HCT116 (cell line): ENCODE data around the gene FAM216B. TPM values are rescaled to one million over a fixed set of nuclear protein-coding genes. Genes with fewer than 3 reads are reported as not detected.

Source experiments
- ATAC-seq: fragments of 200-7000 bp; cut with Tn5 transposase; 2 replicates; pipeline ENCODE4 v1.9.1; 2020; ENCODE audit warnings: mild to moderate bottlenecking, moderate library complexity
- BruUV-seq: library from RNA; stranded (reverse); fragments of 400-500 nt; replicated peaks from 2 replicates; lab custom pipeline; 2021; lab: Mats Ljungman, UMichigan
- CTCF ChIA-PET: fragments of 300-600 bp; sonication (Branson Sonifier 250); formaldehyde crosslinking; loops from one replicate; lab custom pipeline; 2021; ENCODE audit warnings: antibody characterized with exemption; lab: Charles Lee
- POLR2A ChIA-PET: fragments of 300-600, 350-600 bp; sonication (Branson Sonifier 250); formaldehyde crosslinking; loops from one replicate; lab custom pipeline; 2021; ENCODE audit warnings: antibody characterized with exemption; lab: Charles Lee
- RAD21 ChIA-PET, 2 experiments: fragments of 300-600 bp; sonication (Branson Sonifier 250); formaldehyde crosslinking; loops; one replicate each; lab custom pipeline; 2023; ENCODE audit warnings: low total read pairs in 2 of 2; ENCODE audit not compliant: uncharacterized antibody in 2 of 2, unreplicated experiment in 2 of 2, low non-redundant PET in 1 of 2; lab: Charles Lee
- DNase-seq: peaks from one replicate; pipeline ENCODE4 v3.0.0-alpha.2; 2010; ENCODE audit warnings: low read depth, low spot score
- H2AFZ ChIP-seq: fragments of 200-600 bp; shearing (Covaris generic), sonication (generic); 2 replicates; pipeline ENCODE4 v1.6.1; 2017; ENCODE audit warnings: low read depth, mixed run types, mixed read lengths, antibody characterized with exemption, low read length; ENCODE audit not compliant: poor library complexity, severe bottlenecking
- H3K27ac ChIP-seq: 2 replicates; pipeline ENCODE4 v1.5.1; 2012; ENCODE audit warnings: low read depth, low read length
- H3K27me3 ChIP-seq: fragments of 200-600 bp; sonication (generic); 2 replicates; pipeline ENCODE4 v1.6.1; 2016; ENCODE audit warnings: mixed run types, low read length, mixed read lengths; ENCODE audit not compliant: insufficient read depth
- H3K36me3 ChIP-seq, 2 experiments: fragments of 200-500 bp in 1 of 2; fragments of 200-600 bp in 1 of 2; sonication (Bioruptor generic) in 1 of 2; sonication (generic) in 1 of 2; 2 replicates each; pipeline versions ENCODE4 v1.5.1 to v1.6.1; 2014 to 2016; ENCODE audit warnings: low read length in 2 of 2, inconsistent platforms in 1 of 2, mixed read lengths in 1 of 2, mixed run types in 1 of 2; ENCODE audit not compliant: insufficient read depth in 2 of 2, control insufficient read depth in 1 of 2
- H3K4me1 ChIP-seq, 2 experiments: fragments of 200-600 bp in 1 of 2; sonication (generic) in 1 of 2; 2 replicates each; pipeline versions ENCODE4 v1.5.1 to v1.6.1; 2012 to 2017; ENCODE audit warnings: low read length in 2 of 2, inconsistent platforms in 1 of 2, mild to moderate bottlenecking in 1 of 2, mixed read lengths in 1 of 2, mixed run types in 1 of 2, moderate library complexity in 1 of 2; ENCODE audit not compliant: insufficient read depth in 2 of 2, control insufficient read depth in 1 of 2
- H3K4me2 ChIP-seq: fragments of 200-600 bp; sonication (generic); 2 replicates; pipeline ENCODE4 v1.6.1; 2017; ENCODE audit warnings: mixed run types, low read length, mixed read lengths
- H3K4me3 ChIP-seq, 2 experiments: fragments of 200-600 bp in 1 of 2; sonication (generic) in 1 of 2; replicated peaks in 1 of 2; 2 replicates each; pipeline ENCODE4 v1.5.1; 2011 to 2016; ENCODE audit warnings: low read length in 2 of 2, control low read depth in 1 of 2, low read depth in 1 of 2, mild to moderate bottlenecking in 1 of 2, mixed read lengths in 1 of 2, mixed run types in 1 of 2
- H3K79me2 ChIP-seq: fragments of 200-600 bp; sonication (generic); 2 replicates; pipeline ENCODE4 v1.6.1; 2017; ENCODE audit warnings: mild to moderate bottlenecking, mixed run types, low read length, moderate library complexity, mixed read lengths; ENCODE audit not compliant: insufficient read depth
- H3K9ac ChIP-seq: fragments of 200-600 bp; sonication (generic); 2 replicates; pipeline ENCODE4 v1.6.1; 2016; ENCODE audit warnings: low read length, mixed read lengths
- H3K9me2 ChIP-seq: fragments of 200-600 bp; sonication (generic), shearing (Covaris generic); 2 replicates; pipeline ENCODE4 v1.6.1; 2017; ENCODE audit warnings: mixed run types, mild to moderate bottlenecking, moderate library complexity; ENCODE audit not compliant: insufficient read depth
- H3K9me3 ChIP-seq, 2 experiments: fragments of 200-500 bp in 1 of 2; fragments of 200-600 bp in 1 of 2; sonication (Bioruptor generic) in 1 of 2; sonication (generic) in 1 of 2; 2 replicates each; pipeline ENCODE4 v1.6.1; 2014 to 2017; ENCODE audit warnings: low read length in 2 of 2, mixed read lengths in 2 of 2, inconsistent platforms in 1 of 2, low read depth in 1 of 2, mild to moderate bottlenecking in 1 of 2, mixed run types in 1 of 2, moderate library complexity in 1 of 2; ENCODE audit not compliant: control insufficient read depth in 1 of 2, insufficient read depth in 1 of 2
- H4K20me1 ChIP-seq: fragments of 200-600 bp; sonication (generic), shearing (Covaris generic); 2 replicates; pipeline ENCODE4 v1.6.1; 2017; ENCODE audit warnings: mixed run types, mild to moderate bottlenecking, moderate library complexity; ENCODE audit not compliant: insufficient read depth
- CBX3 ChIP-seq: IDR thresholded peaks from 2 replicates; pipeline ENCODE4 v1.6.1; 2012; ENCODE audit warnings: low read depth
- CEBPB ChIP-seq: IDR thresholded peaks from 2 replicates; pipeline ENCODE4 v1.6.1; 2012; ENCODE audit warnings: low read depth
- EGR1 ChIP-seq: IDR thresholded peaks from 2 replicates; pipeline ENCODE4 v1.6.1; 2012; ENCODE audit warnings: low read depth
- ELF1 ChIP-seq: IDR thresholded peaks from 2 replicates; pipeline ENCODE4 v1.6.1; 2012; ENCODE audit warnings: low read depth, borderline replicate concordance
- EZH2phosphoT487 ChIP-seq: fragments of 200-600 bp; IDR thresholded peaks from 2 replicates; pipeline ENCODE4 v1.6.1; 2018; ENCODE audit warnings: antibody characterized with exemption, borderline replicate concordance
- JUND ChIP-seq: IDR thresholded peaks from 2 replicates; pipeline ENCODE4 v1.6.1; 2012
- POLR2A ChIP-seq: IDR thresholded peaks from 2 replicates; pipeline ENCODE4 v1.7.0; 2011; ENCODE audit warnings: borderline replicate concordance; ENCODE audit not compliant: insufficient read depth, insufficient read length; ENCODE audit errors: extremely low read depth
- POLR2AphosphoS5 ChIP-seq: IDR thresholded peaks from 2 replicates; pipeline ENCODE4 v1.6.1; 2011; ENCODE audit warnings: mild to moderate bottlenecking, low read depth, low read length, moderate library complexity
- SIN3A ChIP-seq: IDR thresholded peaks from 2 replicates; pipeline ENCODE4 v1.6.1; 2012; ENCODE audit warnings: low read depth
- SRF ChIP-seq: IDR thresholded peaks from 2 replicates; pipeline ENCODE4 v1.6.1; 2012; ENCODE audit warnings: low read depth
- ZFX ChIP-seq: fragments of 450-650 bp; IDR thresholded peaks from 2 replicates; pipeline ENCODE4 v1.6.1; 2017
- ZNF274 ChIP-seq: fragments of 200-500 bp; sonication (Bioruptor generic); IDR thresholded peaks from 2 replicates; pipeline ENCODE4 v1.6.1; 2014; ENCODE audit warnings: mild to moderate bottlenecking, low read depth, low read length, inconsistent platforms
- intact Hi-C: fragments of 100-400 bp; cut with micrococcal nuclease; formaldehyde crosslinking; loops from 2 replicates; pipeline ENCODE4 v1.10.0; 2022
- total RNA-seq: library from RNA; stranded (reverse); gene quantifications from one replicate; pipeline ENCODE4 v1.2.1, GENCODE V29; 2021; ENCODE audit not compliant: unreplicated experiment
- TF ChIP-seq, protein P1 (sequence below): IDR thresholded peaks from 2 replicates; pipeline ENCODE4 v1.6.1; 2011; ENCODE audit warnings: mild to moderate bottlenecking, low read length, moderate library complexity; ENCODE audit not compliant: insufficient replicate concordance; ENCODE audit errors: extremely low read depth
- TF ChIP-seq, protein P2 (sequence below): IDR thresholded peaks from 2 replicates; pipeline ENCODE4 v1.6.1; 2012
- TF ChIP-seq, protein P3 (sequence below), 3 experiments: fragments of 200-600 bp in 1 of 3; sonication (generic) in 1 of 3; IDR thresholded peaks in 2 of 3; conservative IDR thresholded peaks in 1 of 3; 2 replicates each; pipeline ENCODE4 v1.5.1; 2012 to 2017; ENCODE audit warnings: low read depth in 2 of 3, low read length in 2 of 3, antibody characterized with exemption in 1 of 3, borderline replicate concordance in 1 of 3, control low read depth in 1 of 3, mild to moderate bottlenecking in 1 of 3, mixed read lengths in 1 of 3, mixed run types in 1 of 3, moderate library complexity in 1 of 3; ENCODE audit not compliant: insufficient read depth in 1 of 3
- TF ChIP-seq, protein P4 (sequence below): IDR thresholded peaks from 2 replicates; pipeline ENCODE4 v1.6.1; 2012

FAM216B gene
- total RNA-seq, 1 experiment from 2014 or later: not detected

DNA sequence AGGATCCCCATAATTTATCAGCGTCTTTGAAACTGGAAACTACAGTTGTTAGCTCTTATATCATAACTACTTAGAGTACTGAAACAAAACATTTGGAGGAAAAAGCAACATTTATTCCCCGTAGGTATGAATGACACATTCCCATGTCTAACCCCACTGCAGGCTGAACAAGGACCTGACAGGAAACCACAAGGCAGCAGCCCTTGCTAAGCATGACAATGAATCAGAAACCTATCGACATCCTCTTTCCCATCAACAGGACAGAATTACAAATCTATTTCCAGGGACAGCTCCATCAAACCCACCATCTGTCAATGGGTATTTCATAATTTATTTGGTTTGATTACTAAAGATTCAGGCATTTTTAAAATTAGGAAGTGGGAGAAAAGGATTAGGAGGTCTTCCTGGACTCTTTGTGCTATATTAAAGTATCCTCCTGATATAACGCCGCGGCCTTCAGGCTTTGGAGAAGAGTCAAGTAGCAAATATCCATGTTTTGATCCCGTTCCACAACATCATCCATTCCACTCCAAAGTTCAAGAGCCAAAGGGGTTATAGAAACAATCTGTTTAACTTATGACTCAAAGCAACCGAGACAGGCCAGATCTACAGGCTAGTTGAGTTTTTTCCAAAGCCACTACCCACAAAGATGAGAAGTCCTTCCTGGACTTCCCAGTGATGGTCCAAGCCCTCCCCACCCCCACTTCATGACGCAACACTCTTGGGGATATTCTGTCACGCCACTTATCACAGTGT lies 51.1 kb downstream of the FAM216B start:
- Histone ChIP-seq H3K27ac (no peak overlapping the region), H2AFZ (no peak overlapping the region), H3K4me1 (no peaks in the 10 kb centered on the region), H3K36me3 (no peaks in the 10 kb centered on the region), H4K20me1 (no peaks in the 10 kb centered on the region), H3K9me3 (no peaks in the 10 kb centered on the region), H3K79me2 (no peaks in the 10 kb centered on the region), H3K27me3 (no peaks in the 10 kb centered on the region), H3K4me3 (no peak overlapping the region), H3K4me2 (no peak overlapping the region), H3K9me2 (no peaks in the 10 kb centered on the region), H3K9ac (no peak overlapping the region)
- ChIA-PET POLR2A (no interaction called here), CTCF (no interaction called here), RAD21 (no interaction called here)
- ATAC-seq (no peak), DNase-seq (no peak)
- intact Hi-C loops: no loop called here
- BruUV-seq: no TSS peak
- no peak for TF ChIP-seq JUND
- no peak for TF ChIP-seq EGR1
- no peak for TF ChIP-seq ZFX
- no peak for TF ChIP-seq ZNF274
- TF ChIP-seq EZH2phosphoT487: no peak
- TF ChIP-seq POLR2AphosphoS5: no peak
- TF ChIP-seq, protein P1, sequence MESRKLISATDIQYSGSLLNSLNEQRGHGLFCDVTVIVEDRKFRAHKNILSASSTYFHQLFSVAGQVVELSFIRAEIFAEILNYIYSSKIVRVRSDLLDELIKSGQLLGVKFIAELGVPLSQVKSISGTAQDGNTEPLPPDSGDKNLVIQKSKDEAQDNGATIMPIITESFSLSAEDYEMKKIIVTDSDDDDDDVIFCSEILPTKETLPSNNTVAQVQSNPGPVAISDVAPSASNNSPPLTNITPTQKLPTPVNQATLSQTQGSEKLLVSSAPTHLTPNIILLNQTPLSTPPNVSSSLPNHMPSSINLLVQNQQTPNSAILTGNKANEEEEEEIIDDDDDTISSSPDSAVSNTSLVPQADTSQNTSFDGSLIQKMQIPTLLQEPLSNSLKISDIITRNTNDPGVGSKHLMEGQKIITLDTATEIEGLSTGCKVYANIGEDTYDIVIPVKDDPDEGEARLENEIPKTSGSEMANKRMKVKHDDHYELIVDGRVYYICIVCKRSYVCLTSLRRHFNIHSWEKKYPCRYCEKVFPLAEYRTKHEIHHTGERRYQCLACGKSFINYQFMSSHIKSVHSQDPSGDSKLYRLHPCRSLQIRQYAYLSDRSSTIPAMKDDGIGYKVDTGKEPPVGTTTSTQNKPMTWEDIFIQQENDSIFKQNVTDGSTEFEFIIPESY: no peak
- TF ChIP-seq SIN3A: no peak
- TF ChIP-seq SRF: no peak
- TF ChIP-seq CEBPB: no peak
- TF ChIP-seq, protein P2, sequence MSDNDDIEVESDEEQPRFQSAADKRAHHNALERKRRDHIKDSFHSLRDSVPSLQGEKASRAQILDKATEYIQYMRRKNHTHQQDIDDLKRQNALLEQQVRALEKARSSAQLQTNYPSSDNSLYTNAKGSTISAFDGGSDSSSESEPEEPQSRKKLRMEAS: no peak
- TF ChIP-seq POLR2A: no peak
- TF ChIP-seq, protein P3, sequence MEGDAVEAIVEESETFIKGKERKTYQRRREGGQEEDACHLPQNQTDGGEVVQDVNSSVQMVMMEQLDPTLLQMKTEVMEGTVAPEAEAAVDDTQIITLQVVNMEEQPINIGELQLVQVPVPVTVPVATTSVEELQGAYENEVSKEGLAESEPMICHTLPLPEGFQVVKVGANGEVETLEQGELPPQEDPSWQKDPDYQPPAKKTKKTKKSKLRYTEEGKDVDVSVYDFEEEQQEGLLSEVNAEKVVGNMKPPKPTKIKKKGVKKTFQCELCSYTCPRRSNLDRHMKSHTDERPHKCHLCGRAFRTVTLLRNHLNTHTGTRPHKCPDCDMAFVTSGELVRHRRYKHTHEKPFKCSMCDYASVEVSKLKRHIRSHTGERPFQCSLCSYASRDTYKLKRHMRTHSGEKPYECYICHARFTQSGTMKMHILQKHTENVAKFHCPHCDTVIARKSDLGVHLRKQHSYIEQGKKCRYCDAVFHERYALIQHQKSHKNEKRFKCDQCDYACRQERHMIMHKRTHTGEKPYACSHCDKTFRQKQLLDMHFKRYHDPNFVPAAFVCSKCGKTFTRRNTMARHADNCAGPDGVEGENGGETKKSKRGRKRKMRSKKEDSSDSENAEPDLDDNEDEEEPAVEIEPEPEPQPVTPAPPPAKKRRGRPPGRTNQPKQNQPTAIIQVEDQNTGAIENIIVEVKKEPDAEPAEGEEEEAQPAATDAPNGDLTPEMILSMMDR (IDR thresholded peaks at IDR 0.05 in 2 of 3, conservative IDR thresholded peaks at IDR 0.05 in 1 of 3; ENCODE audit: borderline replicate concordance in 1 of 3, insufficient read depth in 1 of 3, low read depth in 2 of 3, low read length in 2 of 3): no peak
- TF ChIP-seq, protein P4, sequence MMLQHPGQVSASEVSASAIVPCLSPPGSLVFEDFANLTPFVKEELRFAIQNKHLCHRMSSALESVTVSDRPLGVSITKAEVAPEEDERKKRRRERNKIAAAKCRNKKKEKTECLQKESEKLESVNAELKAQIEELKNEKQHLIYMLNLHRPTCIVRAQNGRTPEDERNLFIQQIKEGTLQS: no peak
- TF ChIP-seq ELF1: no peak
- no peak for TF ChIP-seq CBX3
